ENCODE results near the gene PLBD2. TPM values are rescaled to one million over a fixed set of nuclear protein-coding genes. Genes with fewer than 3 reads are reported as not detected.

PLBD2 gene
- total RNA-seq, 1 donor from 2014 or later, result 4.9 TPM

GRCh38 chr12:113369391-113369985 lies 11.1 kb downstream of the PLBD2 start:
- no peaks in the 10 kb centered on the region for H3K4me1 ChIP-seq
- no peaks in the 10 kb centered on the region for H3K79me2 ChIP-seq (ENCODE audit: low read depth)
- H3K27me3 Mint-ChIP-seq (ENCODE audit: insufficient read depth, low read depth), result peaks cover 2% of the 10 kb centered on the region
- no peak for TF ChIP-seq EZH2phosphoT487 (IDR thresholded peaks at IDR 0.05)
- no peaks in the 10 kb centered on the region for H3K9me3 Mint-ChIP-seq
- no peak overlapping the region for H2AFZ ChIP-seq (replicated peaks)
- H3K4me1 Mint-ChIP-seq, result peaks cover 3% of the 10 kb centered on the region
- H3F3A ChIP-seq (ENCODE audit: low read depth), result no peaks in the 10 kb centered on the region
- H4K20me1 ChIP-seq (ENCODE audit: low read depth), result no peaks in the 10 kb centered on the region
- no peak overlapping the region for H3K4me2 ChIP-seq
- H3K4me3 ChIP-seq, result no peak overlapping the region
- no peak for DNase-seq (ENCODE audit: low spot score)
- no peaks in the 10 kb centered on the region for H3K36me3 ChIP-seq
- H3K36me3 Mint-ChIP-seq, result peaks cover 13% of the 10 kb centered on the region
- H3K27me3 ChIP-seq, result no peaks in the 10 kb centered on the region
- no peaks in the 10 kb centered on the region for H3K9me3 ChIP-seq (ENCODE audit: low read depth)
- H3K9ac ChIP-seq, result no peak overlapping the region
- H3K4me3 Mint-ChIP-seq, result no peak overlapping the region
- no peak overlapping the region for H3K27ac ChIP-seq
- H3K27ac Mint-ChIP-seq, result no peak overlapping the region

- H3K9me3 Mint-ChIP-seq, result no peaks in the 10 kb centered on the region
These were observed 12.7 kb downstream of the PLBD2 start for GRCh38 chr12:113370923-113371682.

GRCh38 chr12:113371808-113372207 lies 13.4 kb downstream of the PLBD2 start:
- Histone ChIP-seq H3K36me3 (no peaks in the 10 kb centered on the region), H3K4me1 (no peaks in the 10 kb centered on the region), H3K9me3 (ENCODE audit: low read depth) (no peaks in the 10 kb centered on the region), H3K4me2 (no peak overlapping the region), H3K27ac (no peak overlapping the region), H3K79me2 (ENCODE audit: low read depth) (no peaks in the 10 kb centered on the region), H4K20me1 (ENCODE audit: low read depth) (no peaks in the 10 kb centered on the region), H3K27me3 (no peaks in the 10 kb centered on the region), H3K4me3 (no peak overlapping the region), H3K9ac (no peak overlapping the region), H2AFZ (replicated peaks) (no peak overlapping the region), H3F3A (ENCODE audit: low read depth) (no peaks in the 10 kb centered on the region)
- no peaks in the 10 kb centered on the region for H3K9me3 Mint-ChIP-seq
- H3K4me1 Mint-ChIP-seq, result peaks cover 2% of the 10 kb centered on the region
- TF ChIP-seq EZH2 (IDR thresholded peaks at IDR 0.05), result no peak
- TF ChIP-seq, protein P1, sequence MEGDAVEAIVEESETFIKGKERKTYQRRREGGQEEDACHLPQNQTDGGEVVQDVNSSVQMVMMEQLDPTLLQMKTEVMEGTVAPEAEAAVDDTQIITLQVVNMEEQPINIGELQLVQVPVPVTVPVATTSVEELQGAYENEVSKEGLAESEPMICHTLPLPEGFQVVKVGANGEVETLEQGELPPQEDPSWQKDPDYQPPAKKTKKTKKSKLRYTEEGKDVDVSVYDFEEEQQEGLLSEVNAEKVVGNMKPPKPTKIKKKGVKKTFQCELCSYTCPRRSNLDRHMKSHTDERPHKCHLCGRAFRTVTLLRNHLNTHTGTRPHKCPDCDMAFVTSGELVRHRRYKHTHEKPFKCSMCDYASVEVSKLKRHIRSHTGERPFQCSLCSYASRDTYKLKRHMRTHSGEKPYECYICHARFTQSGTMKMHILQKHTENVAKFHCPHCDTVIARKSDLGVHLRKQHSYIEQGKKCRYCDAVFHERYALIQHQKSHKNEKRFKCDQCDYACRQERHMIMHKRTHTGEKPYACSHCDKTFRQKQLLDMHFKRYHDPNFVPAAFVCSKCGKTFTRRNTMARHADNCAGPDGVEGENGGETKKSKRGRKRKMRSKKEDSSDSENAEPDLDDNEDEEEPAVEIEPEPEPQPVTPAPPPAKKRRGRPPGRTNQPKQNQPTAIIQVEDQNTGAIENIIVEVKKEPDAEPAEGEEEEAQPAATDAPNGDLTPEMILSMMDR (IDR thresholded peaks at IDR 0.05), result no peak
- TF ChIP-seq EZH2phosphoT487 (IDR thresholded peaks at IDR 0.05), result no peak
- peaks cover 2% of the 10 kb centered on the region for H3K27me3 Mint-ChIP-seq (ENCODE audit: insufficient read depth, low read depth)
- DNase-seq (ENCODE audit: low spot score), result no peak
- no peak overlapping the region for H3K4me3 Mint-ChIP-seq
- no peak overlapping the region for H3K27ac Mint-ChIP-seq
- peaks cover 16% of the 10 kb centered on the region for H3K36me3 Mint-ChIP-seq

More at GRCh38 chr12:113370923-113371682, 12.7 kb downstream of the PLBD2 start:
- Histone ChIP-seq H2AFZ (replicated peaks) (no peak overlapping the region), H3K9me3 (ENCODE audit: low read depth) (no peaks in the 10 kb centered on the region), H3K27ac (no peak overlapping the region), H3F3A (ENCODE audit: low read depth) (no peaks in the 10 kb centered on the region), H3K79me2 (ENCODE audit: low read depth) (no peaks in the 10 kb centered on the region), H4K20me1 (ENCODE audit: low read depth) (no peaks in the 10 kb centered on the region), H3K9ac (no peak overlapping the region), H3K27me3 (no peaks in the 10 kb centered on the region), H3K4me3 (no peak overlapping the region), H3K36me3 (no peaks in the 10 kb centered on the region), H3K4me2 (no peak overlapping the region), H3K4me1 (no peaks in the 10 kb centered on the region)
- DNase-seq (ENCODE audit: low spot score), result no peak
- H3K27ac Mint-ChIP-seq, result no peak overlapping the region
- TF ChIP-seq EZH2 (IDR thresholded peaks at IDR 0.05) (no peak), EZH2phosphoT487 (IDR thresholded peaks at IDR 0.05) (no peak)
- TF ChIP-seq, protein P1 (IDR thresholded peaks at IDR 0.05), result no peak
- H3K4me3 Mint-ChIP-seq, result no peak overlapping the region
- H3K4me1 Mint-ChIP-seq, result peaks cover 3% of the 10 kb centered on the region
- peaks cover 16% of the 10 kb centered on the region for H3K36me3 Mint-ChIP-seq
- peaks cover 2% of the 10 kb centered on the region for H3K27me3 Mint-ChIP-seq (ENCODE audit: insufficient read depth, low read depth)

- Mint-ChIP-seq H3K4me1 (no peaks in the 10 kb centered on the region), H3K9me3 (no peaks in the 10 kb centered on the region), H3K27ac (no peak overlapping the region), H3K27me3 (ENCODE audit: insufficient read depth, low read depth) (peaks cover 2% of the 10 kb centered on the region), H3K36me3 (peaks cover 16% of the 10 kb centered on the region), H3K4me3 (no peak overlapping the region)
- Histone ChIP-seq H4K20me1 (ENCODE audit: low read depth) (no peaks in the 10 kb centered on the region), H3K27me3 (no peaks in the 10 kb centered on the region), H3F3A (ENCODE audit: low read depth) (no peaks in the 10 kb centered on the region), H3K79me2 (ENCODE audit: low read depth) (no peaks in the 10 kb centered on the region), H3K4me3 (no peak overlapping the region), H3K27ac (no peak overlapping the region), H3K36me3 (no peaks in the 10 kb centered on the region), H3K4me2 (no peak overlapping the region), H3K9ac (no peak overlapping the region), H3K9me3 (ENCODE audit: low read depth) (no peaks in the 10 kb centered on the region), H2AFZ (replicated peaks) (no peak overlapping the region), H3K4me1 (no peaks in the 10 kb centered on the region)
- no peak for DNase-seq (ENCODE audit: low spot score)
- TF ChIP-seq, protein P1 (IDR thresholded peaks at IDR 0.05), result no peak
- TF ChIP-seq EZH2phosphoT487 (IDR thresholded peaks at IDR 0.05), result no peak
- TF ChIP-seq EZH2 (IDR thresholded peaks at IDR 0.05), result no peak
These were observed 14.0 kb downstream of the PLBD2 start for GRCh38 chr12:113372371-113372770.

All from neural progenitor cell (in vitro differentiated cells).